Fibroblast of pulmonary artery (primary cell): Measurements from ENCODE around the gene RAB31.

Experiments used
- DNase-seq: peaks from one replicate; pipeline ENCODE4 v3.0.0-alpha.2; 2010; ENCODE audit warnings: low read depth
- H3K4me3 ChIP-seq: replicated peaks from 2 replicates; pipeline ENCODE4 v1.5.1; 2011; ENCODE audit warnings: low read depth, mild to moderate bottlenecking, control low read depth, low read length, moderate library complexity
- TF ChIP-seq, protein P1 (sequence below): IDR thresholded peaks from 2 replicates; pipeline ENCODE4 v1.5.1; 2011; ENCODE audit warnings: mild to moderate bottlenecking, control low read depth, low read length, inconsistent platforms; ENCODE audit errors: missing control alignments

RAB31 gene

DNA sequence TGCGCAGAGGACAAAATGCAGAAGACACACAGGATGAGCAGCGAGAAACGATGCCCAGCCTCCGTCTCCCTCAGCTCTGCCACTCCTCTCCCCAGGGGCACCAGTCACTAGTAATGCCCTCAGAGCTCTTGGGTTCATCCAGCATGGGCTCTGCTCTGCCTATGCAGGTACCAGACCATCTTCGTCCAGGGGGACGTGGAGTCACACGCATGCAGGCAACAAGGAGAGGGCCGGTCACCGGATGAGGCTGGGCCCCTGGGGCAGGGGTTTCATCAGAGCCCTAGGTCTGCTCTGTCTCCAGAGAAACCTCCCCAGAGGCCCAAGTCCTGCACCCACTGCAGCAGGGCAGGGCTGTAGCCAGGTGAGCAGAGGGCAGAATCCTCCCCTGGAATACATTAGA lies 23.9 kb downstream of the RAB31 start:
- no peak overlapping the region for H3K4me3 ChIP-seq
- no peak for DNase-seq
- TF ChIP-seq, protein P1, sequence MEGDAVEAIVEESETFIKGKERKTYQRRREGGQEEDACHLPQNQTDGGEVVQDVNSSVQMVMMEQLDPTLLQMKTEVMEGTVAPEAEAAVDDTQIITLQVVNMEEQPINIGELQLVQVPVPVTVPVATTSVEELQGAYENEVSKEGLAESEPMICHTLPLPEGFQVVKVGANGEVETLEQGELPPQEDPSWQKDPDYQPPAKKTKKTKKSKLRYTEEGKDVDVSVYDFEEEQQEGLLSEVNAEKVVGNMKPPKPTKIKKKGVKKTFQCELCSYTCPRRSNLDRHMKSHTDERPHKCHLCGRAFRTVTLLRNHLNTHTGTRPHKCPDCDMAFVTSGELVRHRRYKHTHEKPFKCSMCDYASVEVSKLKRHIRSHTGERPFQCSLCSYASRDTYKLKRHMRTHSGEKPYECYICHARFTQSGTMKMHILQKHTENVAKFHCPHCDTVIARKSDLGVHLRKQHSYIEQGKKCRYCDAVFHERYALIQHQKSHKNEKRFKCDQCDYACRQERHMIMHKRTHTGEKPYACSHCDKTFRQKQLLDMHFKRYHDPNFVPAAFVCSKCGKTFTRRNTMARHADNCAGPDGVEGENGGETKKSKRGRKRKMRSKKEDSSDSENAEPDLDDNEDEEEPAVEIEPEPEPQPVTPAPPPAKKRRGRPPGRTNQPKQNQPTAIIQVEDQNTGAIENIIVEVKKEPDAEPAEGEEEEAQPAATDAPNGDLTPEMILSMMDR: no peak

DNA sequence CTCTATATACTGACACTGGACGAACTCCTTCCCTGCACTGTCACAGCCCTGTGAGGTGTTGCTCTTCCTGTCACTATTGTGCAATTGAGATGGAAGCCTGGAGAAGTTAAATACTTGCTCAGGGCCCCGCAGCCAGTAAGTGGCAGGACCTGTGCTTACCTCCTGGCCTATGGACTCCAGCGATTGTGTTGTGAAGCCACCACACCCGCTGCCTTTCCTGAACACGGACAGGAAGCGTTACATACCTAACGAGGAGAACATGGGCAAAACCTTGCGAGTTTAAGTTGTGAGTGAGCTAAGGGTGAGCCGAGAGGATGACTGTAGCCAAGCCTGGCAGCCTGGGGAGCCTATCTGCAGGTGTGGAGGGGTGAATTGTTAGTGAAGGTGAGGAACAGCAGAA lies 26.1 kb downstream of the RAB31 start:
- TF ChIP-seq, protein P1: no peak
- DNase-seq: no peak
- H3K4me3 ChIP-seq: no peak overlapping the region

DNA sequence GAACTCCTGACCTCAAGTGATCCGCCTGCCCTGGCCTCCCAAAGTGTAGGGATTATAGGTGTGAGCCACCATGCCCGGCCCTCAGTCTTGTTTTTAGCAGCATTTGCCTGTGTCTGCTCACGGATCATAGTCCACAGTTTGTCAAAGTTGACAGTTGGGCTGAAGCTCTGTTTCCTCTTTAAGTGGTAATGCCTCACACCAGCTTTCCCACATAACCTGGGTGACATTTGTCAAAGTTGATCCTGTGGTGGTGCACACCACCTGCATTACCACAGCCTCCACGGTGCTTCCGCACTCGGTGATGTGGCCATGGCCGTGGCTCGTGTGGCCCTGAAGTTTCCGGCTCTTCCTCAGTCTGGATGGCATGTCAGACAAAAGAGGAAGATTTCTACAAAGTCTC lies 27.1 kb downstream of the RAB31 start:
- H3K4me3 ChIP-seq: no peak overlapping the region
- TF ChIP-seq, protein P1: no peak
- no peak for DNase-seq

DNA sequence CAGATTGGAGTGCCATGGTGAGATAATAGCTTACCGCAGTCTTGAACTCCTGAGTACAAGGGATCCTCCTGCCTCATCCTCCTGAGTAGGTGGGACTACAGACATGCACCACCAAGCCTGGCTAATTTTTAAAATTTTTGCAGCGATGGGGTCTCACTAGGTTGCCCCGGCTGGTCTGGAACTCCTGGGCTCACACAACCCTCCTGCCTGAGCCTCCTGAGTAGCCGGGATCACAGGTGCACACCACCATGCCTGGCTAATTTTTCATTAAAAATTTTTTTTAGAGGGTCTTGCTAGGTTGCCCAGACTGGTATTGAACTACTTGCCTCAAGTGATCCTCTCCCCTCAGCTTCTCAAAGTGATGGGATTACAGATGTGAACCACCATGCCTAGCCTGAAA lies 27.8 kb downstream of the RAB31 start:
- DNase-seq: no peak
- H3K4me3 ChIP-seq: no peak overlapping the region
- TF ChIP-seq, protein P1: no peak

DNA sequence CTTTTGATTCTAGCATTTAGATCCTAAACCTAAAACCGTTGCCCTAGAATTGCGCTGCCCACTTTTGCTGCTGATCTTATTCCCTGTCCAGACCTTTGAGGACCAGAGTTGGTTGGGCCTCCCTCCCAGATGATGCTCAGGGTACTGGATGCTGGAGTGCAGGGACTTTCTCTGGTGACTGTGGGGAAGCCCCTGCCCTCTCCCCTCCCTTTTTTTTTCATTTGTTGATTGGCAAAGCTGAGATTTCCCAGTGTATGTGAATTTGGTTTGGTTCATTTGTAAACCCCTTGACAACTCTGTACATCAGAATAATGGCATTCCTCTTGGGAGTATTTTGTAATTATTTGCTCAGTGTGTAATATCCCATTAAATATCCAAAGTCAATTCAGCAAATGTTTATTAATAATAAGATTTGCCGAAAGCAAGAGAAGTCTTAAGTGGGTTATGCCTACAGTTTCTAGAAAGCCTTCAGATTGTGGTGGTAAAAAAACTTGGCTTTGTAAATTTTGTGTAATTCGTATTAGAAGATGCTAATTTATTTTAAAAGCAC lies 28.3 kb downstream of the RAB31 start:
- TF ChIP-seq, protein P1: no peak
- no peak for DNase-seq
- no peak overlapping the region for H3K4me3 ChIP-seq

DNA sequence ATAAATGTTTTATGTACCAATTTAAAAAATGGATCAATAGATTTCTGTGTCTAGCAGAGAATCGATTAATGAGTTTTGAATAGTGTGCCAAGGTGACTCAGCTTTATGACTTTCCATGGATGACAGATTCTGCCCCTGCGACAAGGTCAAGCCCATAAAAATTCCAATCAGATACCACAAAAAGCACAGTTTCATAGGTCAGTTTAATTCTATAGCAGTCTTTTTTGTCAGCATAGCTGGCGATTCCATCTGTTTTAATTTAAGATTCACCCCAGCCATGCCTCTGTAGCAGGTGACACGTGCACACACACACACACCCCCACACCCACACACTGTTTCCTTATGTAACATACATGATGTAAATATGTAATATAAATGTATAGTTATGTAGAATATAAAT lies 28.9 kb downstream of the RAB31 start:
- DNase-seq: no peak
- TF ChIP-seq, protein P1: no peak
- no peak overlapping the region for H3K4me3 ChIP-seq

DNA sequence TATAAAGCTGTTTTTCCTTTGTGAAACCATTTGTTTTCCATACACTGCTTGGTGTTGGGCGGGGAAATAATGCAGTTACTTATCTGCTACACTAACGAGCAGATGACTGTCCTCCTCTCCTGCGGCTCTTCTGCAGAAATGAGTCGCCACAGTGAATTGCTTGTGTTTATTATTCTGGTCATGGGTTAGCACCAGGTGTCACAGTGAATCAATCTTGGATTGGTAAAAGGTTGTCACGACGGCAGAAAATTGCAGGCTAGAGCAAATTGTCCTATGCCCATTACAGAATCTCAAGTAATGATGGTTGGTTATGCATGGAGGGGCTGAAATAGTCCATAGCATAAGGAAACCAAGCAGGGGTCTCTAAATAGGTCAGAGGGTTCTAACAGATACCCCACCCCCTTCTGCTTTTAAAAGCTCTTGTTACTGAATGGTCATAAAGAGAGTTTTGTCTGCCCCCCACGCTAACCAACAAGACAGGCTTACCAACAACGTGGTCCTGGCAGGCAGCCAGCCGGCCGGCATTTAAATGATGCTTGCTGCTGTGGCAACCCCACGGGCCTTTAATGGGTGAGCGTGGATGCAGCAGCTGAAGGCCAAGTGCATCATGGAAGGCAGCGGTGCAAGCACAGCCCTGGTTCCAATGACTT lies 29.5 kb downstream of the RAB31 start:
- DNase-seq: no peak
- TF ChIP-seq, protein P1: no peak
- H3K4me3 ChIP-seq: no peak overlapping the region
